HepG2 (cell line): ENCODE results near the gene U2AF2. TPM values are rescaled to one million over a fixed set of nuclear protein-coding genes. Genes with fewer than 3 reads are reported as not detected.

Experiments used
- GTF3A ChIP-seq: sonication (generic); formaldehyde crosslinking; conservative IDR thresholded peaks from 2 replicates; pipeline ENCODE4 v1.4.0; 2020; ENCODE audit warnings: mild to moderate bottlenecking, missing genetic modification reagents
- HINFP ChIP-seq: sonication (generic); formaldehyde crosslinking; IDR thresholded peaks from 2 replicates; pipeline ENCODE4 v1.4.0; 2020; ENCODE audit warnings: low read depth, mild to moderate bottlenecking, missing genetic modification reagents
- NKX3-1 ChIP-seq: sonication (generic); formaldehyde crosslinking; IDR thresholded peaks from 2 replicates; pipeline ENCODE4 v1.5.0; 2020; ENCODE audit warnings: missing genetic modification reagents
- PRDM10 ChIP-seq: sonication (generic); formaldehyde crosslinking; IDR thresholded peaks from 2 replicates; pipeline ENCODE4 v1.4.0; 2020; ENCODE audit warnings: low read depth, missing genetic modification reagents
- RERE ChIP-seq: IDR thresholded peaks from 2 replicates; pipeline ENCODE4 v1.6.1; 2016; ENCODE audit warnings: low read depth, missing genetic modification reagents, missing compliant biosample characterization
- STAT6 ChIP-seq: sonication (generic); formaldehyde crosslinking; IDR thresholded peaks from 2 replicates; pipeline ENCODE4 v1.4.0; 2020; ENCODE audit warnings: missing genetic modification reagents, mild to moderate bottlenecking, borderline replicate concordance
- TGIF2 ChIP-seq: IDR thresholded peaks from 2 replicates; pipeline ENCODE4 v1.6.1; 2016; ENCODE audit warnings: control low read depth, missing compliant biosample characterization
- TRAFD1 ChIP-seq: sonication (generic); formaldehyde crosslinking; IDR thresholded peaks from 2 replicates; pipeline ENCODE4 v1.5.1; 2020; ENCODE audit warnings: missing genetic modification reagents, mild to moderate bottlenecking, borderline replicate concordance
- ZFP90 ChIP-seq: sonication (generic); formaldehyde crosslinking; IDR thresholded peaks from 2 replicates; pipeline ENCODE4 v1.8.0; 2022; ENCODE audit warnings: missing genetic modification reagents, mild to moderate bottlenecking, inconsistent platforms, borderline replicate concordance
- ZNF550 ChIP-seq: sonication (generic); formaldehyde crosslinking; IDR thresholded peaks from 2 replicates; pipeline ENCODE4 v1.4.0; 2020; ENCODE audit warnings: mild to moderate bottlenecking, missing genetic modification reagents, borderline replicate concordance
- ZNF605 ChIP-seq: sonication (generic); formaldehyde crosslinking; IDR thresholded peaks from 2 replicates; pipeline ENCODE4 v1.8.0; 2022; ENCODE audit warnings: mild to moderate bottlenecking, missing genetic modification reagents
- polyA plus RNA-seq, 8 experiments: library from polyadenylated mRNA; depleted of rRNA in 3 of 8; stranded (reverse) in 7 of 8; unstranded in 1 of 8; fragments of >200 nt; fragmentation: Illumina TruSeq in 4 of 8; extraction: Trizol in 4 of 8; gene quantifications; 2 replicates each; pipeline versions ENCODE4 v1.2.1 to v1.2.3, GENCODE V29; 2011 to 2016; ENCODE audit warnings: low read depth in 4 of 8, missing spikeins in 1 of 8, mixed read lengths in 1 of 8; ENCODE audit not compliant: insufficient read depth in 1 of 8
- total RNA-seq, 5 experiments: library from RNA; depleted of rRNA; stranded (reverse); fragments of >200 nt; fragmentation: Illumina TruSeq; extraction: Trizol; gene quantifications; 2 replicates each; pipeline ENCODE4 v1.2.3, GENCODE V29; 2016; ENCODE audit warnings: low read depth in 1 of 5

Gene U2AF2
- total and polyA plus RNA-seq, 2 of the 13 experiments (the other 11 are each of a cell fraction or from before 2014, with no cell fraction given) = 84.3 to 124 TPM

- TF ChIP-seq PRDM10 (CRISPR knock-in tag) = 0 out of 2 replicates have a peak, but pooled peaks have one; percentile 31
- TF ChIP-seq STAT6 = no peak
- TF ChIP-seq HINFP (CRISPR knock-in tag) = 0 out of 2 replicates have a peak, but pooled peaks have one; percentile 38
- no peak for TF ChIP-seq TRAFD1 (CRISPR knock-in tag)
- TF ChIP-seq NKX3-1 (CRISPR knock-in tag) = 0 out of 2 replicates have a peak, but pooled peaks have one; percentile 28
- TF ChIP-seq ZNF605 (CRISPR knock-in tag) = peak; percentile 33; the same call in 1 of the 2 replicates
- TF ChIP-seq TGIF2 (CRISPR knock-in tag) = no peak
- TF ChIP-seq GTF3A (CRISPR knock-in tag) = no peak
- no peak for TF ChIP-seq RERE (CRISPR knock-in tag)
- no peak for TF ChIP-seq ZNF550 (CRISPR knock-in tag)
- TF ChIP-seq ZFP90 (CRISPR knock-in tag) = 0 out of 2 replicates have a peak, but pooled peaks have one; percentile 24
Observed at GRCh38 chr19:55674841-55675660, 20.2 kb downstream of the U2AF2 start, which contains the start of gene EPN1 (continued).
